IPS-18c (cell line): ENCODE measurements around the gene CD300C.

Experiments
- H3K4me3 ChIP-seq: 2 replicates; pipeline ENCODE4 v1.7.0; 2013; ENCODE audit warnings: low read depth, mild to moderate bottlenecking, low read length, moderate library complexity; ENCODE audit not compliant: insufficient read depth
- H3K9me3 ChIP-seq: one replicate; pipeline ENCODE4 v1.6.1; 2013; ENCODE audit warnings: mild to moderate bottlenecking, low read length, moderate library complexity; ENCODE audit not compliant: control insufficient read depth, insufficient read depth

CD300C gene

GRCh38 chr17:74543406-74543805, 2.5 kb downstream of the CD300C start:
- no peak overlapping the region for H3K4me3 ChIP-seq
- H3K9me3 ChIP-seq, result no peaks in the 10 kb centered on the region

GRCh38 chr17:74542727-74543383, 3.1 kb downstream of the CD300C start:
- H3K9me3 ChIP-seq, result no peaks in the 10 kb centered on the region
- no peak overlapping the region for H3K4me3 ChIP-seq

- no peak overlapping the region for H3K4me3 ChIP-seq
- no peaks in the 10 kb centered on the region for H3K9me3 ChIP-seq
These were observed 3.7 kb downstream of the CD300C start for GRCh38 chr17:74542166-74542565.

GRCh38 chr17:74541176-74542111, 4.5 kb downstream of the CD300C start:
- Histone ChIP-seq H3K4me3 (no peak overlapping the region), H3K9me3 (no peaks in the 10 kb centered on the region)

GRCh38 chr17:74539281-74539820, 6.6 kb downstream of the CD300C start:
- no peak overlapping the region for H3K4me3 ChIP-seq
- no peaks in the 10 kb centered on the region for H3K9me3 ChIP-seq

- H3K9me3 ChIP-seq, result peaks cover 1% of the 10 kb centered on the region
- no peak overlapping the region for H3K4me3 ChIP-seq
These were observed 9.0 kb downstream of the CD300C start for GRCh38 chr17:74536890-74537289.

- Histone ChIP-seq H3K9me3 (peaks cover 4% of the 10 kb centered on the region), H3K4me3 (no peak overlapping the region; the same call in 1 of the 2 replicates)
These were observed 13.8 kb downstream of the CD300C start for GRCh38 chr17:74532115-74532514.

- no peak within 1 kb of the TSS for H3K4me3 ChIP-seq
- peaks cover 4% of the 10 kb centered on the region for H3K9me3 ChIP-seq
These were observed 14.6 kb downstream of the CD300C start, which contains the start of gene CD300LB for GRCh38 chr17:74531231-74531761. Gene CD300LB, minus strand, starts transcription at chr17:74531475. Its CDS starts 125 bp downstream, at chr17:74531350.

- H3K4me3 ChIP-seq, result no peak overlapping the region
- H3K9me3 ChIP-seq, result peaks cover 4% of the 10 kb centered on the region
These were observed 15.1 kb downstream of the CD300C start for GRCh38 chr17:74530831-74531150.

GRCh38 chr17:74529243-74529642, 16.7 kb downstream of the CD300C start:
- Histone ChIP-seq H3K9me3 (peaks cover 4% of the 10 kb centered on the region), H3K4me3 (no peak overlapping the region)

- Histone ChIP-seq H3K4me3 (no peak overlapping the region), H3K9me3 (peaks cover 4% of the 10 kb centered on the region)
These were observed 17.3 kb downstream of the CD300C start for GRCh38 chr17:74528491-74529199.

GRCh38 chr17:74527756-74528155, 18.2 kb downstream of the CD300C start:
- no peak overlapping the region for H3K4me3 ChIP-seq
- peaks cover 4% of the 10 kb centered on the region for H3K9me3 ChIP-seq

- Histone ChIP-seq H3K4me3 (no peak overlapping the region), H3K9me3 (peaks cover 4% of the 10 kb centered on the region)
These were observed 18.8 kb downstream of the CD300C start for GRCh38 chr17:74527081-74527480.

- Histone ChIP-seq H3K9me3 (no peaks in the 10 kb centered on the region), H3K4me3 (no peak overlapping the region)
These were observed 19.2 kb downstream of the CD300C start for GRCh38 chr17:74526681-74527080.

- Histone ChIP-seq H3K4me3 (no peak overlapping the region), H3K9me3 (peaks cover 3% of the 10 kb centered on the region)
These were observed 20.1 kb downstream of the CD300C start for GRCh38 chr17:74525781-74526288.

- Histone ChIP-seq H3K9me3 (peaks cover 3% of the 10 kb centered on the region), H3K4me3 (no peak overlapping the region)
These were observed 20.5 kb downstream of the CD300C start for GRCh38 chr17:74525465-74525725.
